Neutrophil (primary cell): ENCODE data around the gene MYO15A.

Experiments
- H3K27ac ChIP-seq: fragments of 200-600 bp; sonication (generic); 2 replicates; pipeline ENCODE4 v1.5.1; 2016; ENCODE audit warnings: mild to moderate bottlenecking, moderate library complexity
- H3K27me3 ChIP-seq: fragments of 200-600 bp; sonication (generic); 2 replicates; pipeline ENCODE4 v1.6.0; 2016; ENCODE audit warnings: mild to moderate bottlenecking
- H3K36me3 ChIP-seq: fragments of 200-600 bp; sonication (generic); 2 replicates; pipeline ENCODE4 v1.5.1; 2017
- H3K4me1 ChIP-seq, 2 experiments: fragments of 200-600 bp in 1 of 2; sonication (generic) in 1 of 2; 1 replicate in 1 of 2; 2 replicates in 1 of 2; pipeline versions ENCODE4 v1.5.1 to v1.6.1; 2013 to 2016; ENCODE audit warnings: low read depth in 1 of 2, low read length in 1 of 2, mild to moderate bottlenecking in 1 of 2, moderate library complexity in 1 of 2; ENCODE audit not compliant: control insufficient read depth in 1 of 2, insufficient read depth in 1 of 2
- H3K4me3 ChIP-seq, 2 experiments: fragments of 200-600 bp in 1 of 2; sonication (generic) in 1 of 2; 1 replicate in 1 of 2; 2 replicates in 1 of 2; pipeline ENCODE4 v1.5.1; 2013 to 2016; ENCODE audit warnings: low read depth in 1 of 2, low read length in 1 of 2, mild to moderate bottlenecking in 1 of 2, moderate library complexity in 1 of 2
- H3K9me3 ChIP-seq: fragments of 200-600 bp; sonication (generic); 2 replicates; pipeline ENCODE4 v1.5.1; 2016
- CTCF ChIP-seq: fragments of 200-600 bp; sonication (generic); IDR thresholded peaks from 2 replicates; pipeline ENCODE4 v1.5.1; 2016; ENCODE audit warnings: antibody characterized with exemption

MYO15A gene, protein sequence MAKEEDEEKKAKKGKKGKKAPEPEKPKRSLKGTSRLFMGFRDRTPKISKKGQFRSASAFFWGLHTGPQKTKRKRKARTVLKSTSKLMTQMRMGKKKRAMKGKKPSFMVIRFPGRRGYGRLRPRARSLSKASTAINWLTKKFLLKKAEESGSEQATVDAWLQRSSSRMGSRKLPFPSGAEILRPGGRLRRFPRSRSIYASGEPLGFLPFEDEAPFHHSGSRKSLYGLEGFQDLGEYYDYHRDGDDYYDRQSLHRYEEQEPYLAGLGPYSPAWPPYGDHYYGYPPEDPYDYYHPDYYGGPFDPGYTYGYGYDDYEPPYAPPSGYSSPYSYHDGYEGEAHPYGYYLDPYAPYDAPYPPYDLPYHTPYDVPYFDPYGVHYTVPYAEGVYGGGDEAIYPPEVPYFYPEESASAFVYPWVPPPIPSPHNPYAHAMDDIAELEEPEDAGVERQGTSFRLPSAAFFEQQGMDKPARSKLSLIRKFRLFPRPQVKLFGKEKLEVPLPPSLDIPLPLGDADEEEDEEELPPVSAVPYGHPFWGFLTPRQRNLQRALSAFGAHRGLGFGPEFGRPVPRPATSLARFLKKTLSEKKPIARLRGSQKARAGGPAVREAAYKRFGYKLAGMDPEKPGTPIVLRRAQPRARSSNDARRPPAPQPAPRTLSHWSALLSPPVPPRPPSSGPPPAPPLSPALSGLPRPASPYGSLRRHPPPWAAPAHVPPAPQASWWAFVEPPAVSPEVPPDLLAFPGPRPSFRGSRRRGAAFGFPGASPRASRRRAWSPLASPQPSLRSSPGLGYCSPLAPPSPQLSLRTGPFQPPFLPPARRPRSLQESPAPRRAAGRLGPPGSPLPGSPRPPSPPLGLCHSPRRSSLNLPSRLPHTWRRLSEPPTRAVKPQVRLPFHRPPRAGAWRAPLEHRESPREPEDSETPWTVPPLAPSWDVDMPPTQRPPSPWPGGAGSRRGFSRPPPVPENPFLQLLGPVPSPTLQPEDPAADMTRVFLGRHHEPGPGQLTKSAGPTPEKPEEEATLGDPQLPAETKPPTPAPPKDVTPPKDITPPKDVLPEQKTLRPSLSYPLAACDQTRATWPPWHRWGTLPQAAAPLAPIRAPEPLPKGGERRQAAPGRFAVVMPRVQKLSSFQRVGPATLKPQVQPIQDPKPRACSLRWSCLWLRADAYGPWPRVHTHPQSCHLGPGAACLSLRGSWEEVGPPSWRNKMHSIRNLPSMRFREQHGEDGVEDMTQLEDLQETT (N-terminal part only)

DNA sequence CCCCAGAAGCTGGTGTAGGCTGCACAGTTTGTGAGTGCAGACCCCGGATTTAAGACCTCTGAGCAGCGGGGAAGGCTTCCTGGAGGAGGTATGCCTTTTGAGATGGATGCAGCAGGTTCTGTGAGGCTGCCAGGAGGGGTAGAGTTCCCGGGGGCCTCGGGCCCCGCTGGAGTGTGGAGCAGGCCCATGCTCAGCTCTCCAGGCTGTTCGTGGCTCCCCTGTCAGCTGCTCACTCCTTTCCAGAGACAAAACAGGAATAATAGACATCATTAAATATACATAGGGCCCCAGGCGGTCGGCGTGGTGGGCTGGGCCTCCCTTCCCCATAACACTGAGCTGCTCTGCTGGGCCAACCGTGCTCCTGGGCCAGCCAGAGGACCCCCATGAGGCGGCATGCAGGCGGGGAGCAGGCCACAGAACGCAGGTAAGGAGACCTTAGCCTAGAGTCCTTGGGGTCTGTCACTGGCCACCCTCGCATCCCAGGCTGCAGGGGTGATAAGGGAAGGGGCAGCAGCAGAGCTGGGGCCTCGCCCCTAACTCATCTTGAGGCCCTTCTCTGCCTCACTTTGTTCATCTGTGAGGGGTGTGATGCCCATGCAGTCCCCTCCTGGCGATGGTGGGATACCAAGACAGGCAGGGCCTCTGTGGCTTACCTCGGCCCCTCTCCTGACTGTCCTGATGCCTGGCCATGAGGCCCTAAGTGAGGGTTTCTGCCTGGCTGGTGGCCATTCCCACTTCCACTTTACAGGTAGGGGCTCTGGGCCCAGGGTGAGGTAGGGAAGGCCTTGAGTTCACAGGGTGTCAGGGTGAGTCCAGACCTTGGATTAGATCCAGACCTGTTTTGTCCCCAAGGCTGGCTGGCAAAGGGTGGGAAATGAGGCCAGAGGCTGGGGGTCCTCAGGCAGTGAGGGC is at the start of gene MYO15A:
Gene MYO15A, plus strand, starts transcription at position 356 of the 912 bp plus-strand sequence. CDS start 10,045 bp downstream, outside the sequence.
- Histone ChIP-seq H3K4me3 (no peak within 1 kb of the TSS), H3K9me3 (no peaks in the 10 kb centered on the region), H3K36me3 (peaks cover 44% of the 10 kb centered on the region), H3K4me1 (no peaks in the 10 kb centered on the region), H3K27me3 (no peaks in the 10 kb centered on the region), H3K27ac (no peak within 1 kb of the TSS)
- TF ChIP-seq CTCF: no peak

- H3K4me3 ChIP-seq: no peak overlapping the region
- H3K36me3 ChIP-seq: peaks cover 60% of the 10 kb centered on the region
- H3K27ac ChIP-seq: no peak overlapping the region
- no peaks in the 10 kb centered on the region for H3K27me3 ChIP-seq
- no peaks in the 10 kb centered on the region for H3K9me3 ChIP-seq
- TF ChIP-seq CTCF: no peak
- no peaks in the 10 kb centered on the region for H3K4me1 ChIP-seq
Observed at GRCh38 chr17:18059283-18059682, 49.3 kb upstream of the MYO15A start.

DNA sequence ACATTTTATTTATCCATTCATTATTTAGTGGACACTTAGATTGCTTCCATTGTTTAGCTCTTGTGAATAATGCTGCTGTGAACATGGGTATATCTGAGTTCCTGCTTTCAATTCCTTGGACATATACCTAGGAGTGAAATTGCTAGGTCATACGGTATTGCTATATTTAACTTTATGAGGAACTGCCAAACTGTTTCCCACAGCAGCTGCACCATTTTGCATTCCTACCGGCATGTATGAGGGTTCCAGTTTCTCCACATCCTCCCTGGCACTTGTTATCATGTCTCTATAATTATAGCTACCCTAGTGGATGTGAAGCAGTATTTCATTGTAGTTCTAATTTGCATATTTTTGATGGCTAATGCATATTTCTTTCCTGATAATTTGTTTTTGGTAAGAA is 44.5 kb upstream of the MYO15A start:
- no peak overlapping the region for H3K27ac ChIP-seq
- no peaks in the 10 kb centered on the region for H3K4me1 ChIP-seq
- no peak for TF ChIP-seq CTCF
- no peaks in the 10 kb centered on the region for H3K9me3 ChIP-seq
- H3K4me3 ChIP-seq: no peak overlapping the region
- H3K27me3 ChIP-seq: no peaks in the 10 kb centered on the region
- peaks cover 57% of the 10 kb centered on the region for H3K36me3 ChIP-seq

DNA sequence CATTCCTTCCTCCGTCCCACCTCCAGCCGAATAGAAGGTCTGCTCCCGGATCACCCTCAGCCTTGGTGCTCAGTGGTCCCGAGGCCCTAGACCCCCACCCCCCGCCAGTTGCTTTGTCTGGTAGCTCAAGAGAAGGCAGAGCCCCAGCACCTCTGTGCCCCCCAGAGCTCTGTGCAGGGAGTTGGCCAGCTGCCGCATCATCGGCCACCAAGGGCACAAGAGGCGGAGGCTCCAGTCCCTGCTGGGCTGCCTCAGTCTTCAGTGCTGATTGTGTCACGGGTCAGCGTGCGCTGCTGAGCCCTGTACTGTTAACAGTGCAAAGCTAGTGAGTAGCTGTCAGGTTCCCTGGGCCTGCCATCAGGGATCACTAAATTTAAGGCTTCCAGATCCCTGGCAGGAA is 43.0 kb upstream of the MYO15A start:
- no peak overlapping the region for H3K4me3 ChIP-seq
- no peaks in the 10 kb centered on the region for H3K9me3 ChIP-seq
- H3K27ac ChIP-seq: no peak overlapping the region
- no peaks in the 10 kb centered on the region for H3K4me1 ChIP-seq
- no peaks in the 10 kb centered on the region for H3K27me3 ChIP-seq
- no peak for TF ChIP-seq CTCF
- peaks cover 49% of the 10 kb centered on the region for H3K36me3 ChIP-seq
